Keratinocyte (primary cell): Measurements from ENCODE around the gene MGLL. TPM values are rescaled to one million over a fixed set of nuclear protein-coding genes. Genes with fewer than 3 reads are reported as not detected.

Source experiments
- DNase-seq: peaks from one replicate; pipeline ENCODE4 v3.0.0-alpha.2; 2011; ENCODE audit warnings: low read depth, missing footprints, low spot score
- FAIRE-seq: peaks from 2 replicates; lab custom pipeline; 2011; peaks lifted over from hg19 to GRCh38; lab: Jason Lieb, UNC
- H2AFZ ChIP-seq: 2 replicates; pipeline ENCODE4 v1.6.0; 2012; ENCODE audit warnings: low read length, control low read depth, inconsistent platforms; ENCODE audit not compliant: control insufficient read depth
- H3K27ac ChIP-seq: 2 replicates; pipeline ENCODE4 v1.5.1; 2011; ENCODE audit warnings: low read length; ENCODE audit not compliant: control insufficient read depth, insufficient read depth
- H3K27me3 ChIP-seq: 3 replicates; pipeline ENCODE4 v1.6.0; 2011; ENCODE audit warnings: low read length; ENCODE audit not compliant: control insufficient read depth, insufficient read depth; ENCODE audit errors: extremely low read depth
- H3K36me3 ChIP-seq, 2 experiments: 2 replicates in 1 of 2; 3 replicates in 1 of 2; pipeline ENCODE4 v1.5.1; 2011; ENCODE audit warnings: low read length in 2 of 2, mild to moderate bottlenecking in 1 of 2; ENCODE audit not compliant: control insufficient read depth in 2 of 2, insufficient read depth in 2 of 2; ENCODE audit errors: extremely low read depth in 1 of 2
- H3K4me1 ChIP-seq: 3 replicates; pipeline ENCODE4 v1.5.1; 2011; ENCODE audit warnings: low read length; ENCODE audit not compliant: control insufficient read depth, insufficient read depth; ENCODE audit errors: extremely low read depth
- H3K4me2 ChIP-seq: 3 replicates; pipeline ENCODE4 v1.6.0; 2011; ENCODE audit warnings: low read depth, low read length; ENCODE audit not compliant: control insufficient read depth, insufficient read depth; ENCODE audit errors: extremely low read depth
- H3K4me3 ChIP-seq, 3 experiments: fragments of 200-600 bp in 1 of 3; sonication (generic) in 1 of 3; 2 replicates in 2 of 3; 3 replicates in 1 of 3; pipeline ENCODE4 v1.5.1; 2011 to 2016; ENCODE audit warnings: low read length in 3 of 3, mild to moderate bottlenecking in 3 of 3, control low read depth in 2 of 3, inconsistent platforms in 1 of 3, low read depth in 1 of 3, mixed read lengths in 1 of 3, mixed run types in 1 of 3, moderate library complexity in 1 of 3; ENCODE audit not compliant: control insufficient read depth in 2 of 3, insufficient read depth in 2 of 3; ENCODE audit errors: extremely low read depth in 1 of 3
- H3K79me2 ChIP-seq: 2 replicates; pipeline ENCODE4 v1.6.0; 2012; ENCODE audit warnings: low read length; ENCODE audit not compliant: control insufficient read depth, insufficient read depth
- H3K9ac ChIP-seq: 3 replicates; pipeline ENCODE4 v1.6.0; 2011; ENCODE audit warnings: low read length; ENCODE audit not compliant: control insufficient read depth, insufficient read depth; ENCODE audit errors: extremely low read depth
- H3K9me1 ChIP-seq: 3 replicates; pipeline ENCODE4 v1.6.0; 2011; ENCODE audit warnings: low read length; ENCODE audit not compliant: control insufficient read depth, insufficient read depth; ENCODE audit errors: extremely low read depth
- H3K9me3 ChIP-seq: 2 replicates; pipeline ENCODE4 v1.5.1; 2012; ENCODE audit warnings: low read depth, low read length; ENCODE audit not compliant: control insufficient read depth
- H4K20me1 ChIP-seq: 3 replicates; pipeline ENCODE4 v1.6.0; 2011; ENCODE audit warnings: low read length; ENCODE audit not compliant: control insufficient read depth, insufficient read depth; ENCODE audit errors: extremely low read depth
- EZH2 ChIP-seq: IDR thresholded peaks from one replicate; pipeline ENCODE4 v1.6.1; 2012; ENCODE audit warnings: inconsistent platforms, mild to moderate bottlenecking, low read length, moderate library complexity
- dilution Hi-C: fragments of 300-500 bp; cut with MboI; formaldehyde crosslinking; loops from one replicate; pipeline ENCODE4 v1.7.0; 2020; ENCODE audit warnings: low sequenced_read_pairs; ENCODE audit not compliant: extremely low pct_ligation_motif_present
- polyA plus RNA-seq, 5 experiments: library from polyadenylated mRNA; depleted of rRNA in 3 of 5; stranded (reverse) in 3 of 5; stranded (forward) in 1 of 5; unstranded in 1 of 5; fragments of >200 nt; gene quantifications; 1 replicate in 1 of 5; 2 replicates in 3 of 5; 3 replicates in 1 of 5; pipeline versions ENCODE4 v1.2.1 to v1.2.3, GENCODE V29; 2011 to 2012; ENCODE audit warnings: missing spikeins in 2 of 5, low read depth in 1 of 5, low replicate concordance in 1 of 5
- TF ChIP-seq, protein P1 (sequence below), 3 experiments: IDR thresholded peaks in 1 of 3; conservative IDR thresholded peaks in 1 of 3; optimal IDR thresholded peaks in 1 of 3; 2 replicates in 2 of 3; 3 replicates in 1 of 3; pipeline versions ENCODE3 to v1.5.1; 2011; ENCODE audit warnings: low read length in 3 of 3, mild to moderate bottlenecking in 3 of 3, moderate library complexity in 2 of 3, control low read depth in 1 of 3, inconsistent platforms in 1 of 3; ENCODE audit not compliant: insufficient read depth in 2 of 3; ENCODE audit errors: extremely low read depth in 1 of 3

The MGLL gene
- polyA plus RNA-seq, 1 donor (not counting 4 experiments of a cell fraction or from before 2014, with no cell fraction given), result 17.8 TPM

GRCh38 chr3:127849368-127849767 lies 27.1 kb upstream of the MGLL start:
- Histone ChIP-seq H3K79me2 (no peaks in the 10 kb centered on the region), H3K9me1 (no peaks in the 10 kb centered on the region), H3K4me1 (no peaks in the 10 kb centered on the region), H3K27ac (no peak overlapping the region), H3K4me2 (no peak overlapping the region), H3K9me3 (no peaks in the 10 kb centered on the region), H3K27me3 (no peaks in the 10 kb centered on the region), H4K20me1 (no peaks in the 10 kb centered on the region), H2AFZ (no peak overlapping the region), H3K4me3 (no peak overlapping the region), H3K9ac (no peak overlapping the region), H3K36me3 (no peaks in the 10 kb centered on the region)
- DNase-seq (no peak), FAIRE-seq (no peak)
- dilution Hi-C loops, result no loop called here
- TF ChIP-seq EZH2, result no peak
- TF ChIP-seq, protein P1, sequence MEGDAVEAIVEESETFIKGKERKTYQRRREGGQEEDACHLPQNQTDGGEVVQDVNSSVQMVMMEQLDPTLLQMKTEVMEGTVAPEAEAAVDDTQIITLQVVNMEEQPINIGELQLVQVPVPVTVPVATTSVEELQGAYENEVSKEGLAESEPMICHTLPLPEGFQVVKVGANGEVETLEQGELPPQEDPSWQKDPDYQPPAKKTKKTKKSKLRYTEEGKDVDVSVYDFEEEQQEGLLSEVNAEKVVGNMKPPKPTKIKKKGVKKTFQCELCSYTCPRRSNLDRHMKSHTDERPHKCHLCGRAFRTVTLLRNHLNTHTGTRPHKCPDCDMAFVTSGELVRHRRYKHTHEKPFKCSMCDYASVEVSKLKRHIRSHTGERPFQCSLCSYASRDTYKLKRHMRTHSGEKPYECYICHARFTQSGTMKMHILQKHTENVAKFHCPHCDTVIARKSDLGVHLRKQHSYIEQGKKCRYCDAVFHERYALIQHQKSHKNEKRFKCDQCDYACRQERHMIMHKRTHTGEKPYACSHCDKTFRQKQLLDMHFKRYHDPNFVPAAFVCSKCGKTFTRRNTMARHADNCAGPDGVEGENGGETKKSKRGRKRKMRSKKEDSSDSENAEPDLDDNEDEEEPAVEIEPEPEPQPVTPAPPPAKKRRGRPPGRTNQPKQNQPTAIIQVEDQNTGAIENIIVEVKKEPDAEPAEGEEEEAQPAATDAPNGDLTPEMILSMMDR (optimal IDR thresholded peaks at IDR 0.05 in 1 of 3, IDR thresholded peaks at IDR 0.05 in 1 of 3, conservative IDR thresholded peaks at IDR 0.05 in 1 of 3; ENCODE audit: extremely low read depth in 1 of 3, insufficient read depth in 2 of 3, low read length in 3 of 3), result no peak

DNA sequence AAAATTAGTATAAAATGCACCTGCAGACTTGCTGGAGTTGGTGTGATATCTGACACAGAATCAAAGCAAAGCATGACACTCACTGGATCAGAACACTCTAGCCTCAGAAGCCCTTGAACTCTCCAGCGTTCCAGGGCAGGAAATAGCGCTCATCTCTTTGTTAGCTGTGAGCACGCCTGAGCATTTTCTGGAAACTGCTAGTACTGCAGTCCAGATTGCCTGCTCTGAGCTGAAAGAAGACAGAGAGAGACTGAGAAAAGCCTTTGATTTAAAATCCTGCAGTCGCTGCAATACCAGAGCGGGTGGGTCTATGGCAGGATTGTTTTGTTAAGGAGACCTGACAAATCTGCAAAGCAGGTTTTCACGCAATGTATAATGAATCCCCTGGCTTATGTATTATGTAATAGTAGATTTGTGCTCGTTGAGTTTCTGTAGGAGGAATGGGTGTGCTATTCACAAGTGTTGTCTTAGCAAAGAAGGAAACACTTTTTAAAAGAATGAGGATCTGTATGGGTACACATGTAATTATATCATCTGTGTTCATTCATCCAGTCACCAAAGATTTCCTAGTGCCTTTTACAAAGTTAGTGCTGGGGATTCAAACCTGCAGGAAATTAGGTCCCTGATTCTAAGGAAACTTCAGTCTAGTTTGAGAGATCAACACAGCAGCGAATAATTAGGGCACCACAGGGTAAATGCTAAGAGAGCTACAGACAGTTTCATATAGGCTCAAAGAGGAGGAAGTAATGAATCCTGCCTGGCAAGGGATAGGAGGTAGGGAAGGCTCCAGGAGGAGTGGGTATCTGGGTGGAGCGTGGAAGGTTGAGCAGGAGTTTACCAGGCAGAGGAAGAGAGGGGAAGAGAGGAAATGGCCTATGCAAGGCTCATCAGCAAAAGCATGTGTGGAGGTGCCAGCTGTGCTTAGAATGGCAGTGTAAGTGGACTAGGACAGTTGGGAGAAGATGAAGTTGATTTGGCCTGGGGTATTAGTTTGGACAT lies 26.1 kb upstream of the MGLL start:
- dilution Hi-C loops, result no loop called here
- H3K4me3 ChIP-seq, result no peak overlapping the region
- TF ChIP-seq, protein P1 (optimal IDR thresholded peaks at IDR 0.05 in 1 of 3, IDR thresholded peaks at IDR 0.05 in 1 of 3, conservative IDR thresholded peaks at IDR 0.05 in 1 of 3; ENCODE audit: extremely low read depth in 1 of 3, insufficient read depth in 2 of 3, low read length in 3 of 3), result no peak
- TF ChIP-seq EZH2, result no peak
- H3K4me2 ChIP-seq, result no peak overlapping the region
- DNase-seq (no peak), FAIRE-seq (no peak)
- no peaks in the 10 kb centered on the region for H3K36me3 ChIP-seq
- H2AFZ ChIP-seq, result no peak overlapping the region
- no peaks in the 10 kb centered on the region for H4K20me1 ChIP-seq
- H3K4me1 ChIP-seq, result no peaks in the 10 kb centered on the region
- no peaks in the 10 kb centered on the region for H3K27me3 ChIP-seq
- no peak overlapping the region for H3K9ac ChIP-seq
- no peaks in the 10 kb centered on the region for H3K9me3 ChIP-seq
- H3K27ac ChIP-seq, result no peak overlapping the region
- no peaks in the 10 kb centered on the region for H3K9me1 ChIP-seq
- H3K79me2 ChIP-seq, result no peaks in the 10 kb centered on the region
